Spleen (tissue), 11 donors: Measurements from ENCODE around the gene SOX13. TPM values are rescaled to one million over a fixed set of nuclear protein-coding genes. Genes with fewer than 3 reads are reported as not detected.
A peak's percentile ranks its signal among the peaks of the same experiment; 100 is the strongest.

ENCODE experiments used
- DNase-seq: peaks from one replicate; pipeline ENCODE4 v3.0.0-alpha.2; 2020
- H3K27ac ChIP-seq, 8 donors: fragments of 200-600 bp; sonication (generic) in 7 of 8; 1 replicate in 4 of 8; 2 replicates in 4 of 8; pipeline versions ENCODE4 v1.5.0 to v1.8.0; 2016 to 2021; ENCODE audit warnings: inconsistent platforms in 4 of 8, mild to moderate bottlenecking in 4 of 8, moderate library complexity in 1 of 8
- H3K27me3 ChIP-seq, 7 donors: fragments of 200-600 bp; sonication (generic) in 6 of 7; replicated peaks in 1 of 7; 1 replicate in 4 of 7; 2 replicates in 3 of 7; pipeline versions ENCODE4 v1.5.0 to v1.8.0; 2016 to 2021; ENCODE audit warnings: inconsistent platforms in 3 of 7, mild to moderate bottlenecking in 1 of 7
- H3K36me3 ChIP-seq, 6 donors: fragments of 200-600 bp; sonication (generic) in 5 of 6; 1 replicate in 4 of 6; 2 replicates in 2 of 6; pipeline versions ENCODE4 v1.5.0 to v1.8.0; 2016 to 2021; ENCODE audit warnings: inconsistent platforms in 2 of 6
- H3K4me1 ChIP-seq, 6 donors: fragments of 200-600 bp; sonication (generic) in 5 of 6; 1 replicate in 3 of 6; 2 replicates in 3 of 6; pipeline versions ENCODE4 v1.5.0 to v1.8.0; 2016 to 2021; ENCODE audit warnings: inconsistent platforms in 3 of 6
- H3K4me3 ChIP-seq, 8 donors: fragments of 200-600 bp; sonication (generic) in 7 of 8; 1 replicate in 4 of 8; 2 replicates in 4 of 8; pipeline versions ENCODE4 v1.5.0 to v1.8.0; 2016 to 2021; ENCODE audit warnings: inconsistent platforms in 4 of 8, mild to moderate bottlenecking in 4 of 8, moderate library complexity in 2 of 8
- H3K9me3 ChIP-seq, 8 donors: fragments of 200-600 bp; sonication (generic) in 7 of 8; 1 replicate in 4 of 8; 2 replicates in 4 of 8; pipeline versions ENCODE4 v1.5.0 to v1.8.0; 2016 to 2021; ENCODE audit warnings: inconsistent platforms in 4 of 8
- CTCF ChIP-seq, 11 experiments: fragments of 200-600 bp in 7 of 11; fragments of 450-650 bp in 4 of 11; sonication (generic) in 4 of 11; IDR thresholded peaks in 8 of 11; conservative IDR thresholded peaks in 3 of 11; 1 replicate in 7 of 11; 2 replicates in 4 of 11; pipeline versions ENCODE4 v1.4.0 to v1.8.0; 2016 to 2021; ENCODE audit warnings: antibody characterized with exemption in 11 of 11, inconsistent platforms in 4 of 11, mild to moderate bottlenecking in 1 of 11
- POLR2A ChIP-seq, 3 donors: fragments of 450-650 bp; IDR thresholded peaks; one replicate each; pipeline ENCODE4 v1.5.1; 2017; ENCODE audit warnings: antibody characterized with exemption in 3 of 3, mild to moderate bottlenecking in 1 of 3
- POLR2AphosphoS5 ChIP-seq, 3 donors: sonication (generic); formaldehyde crosslinking; IDR thresholded peaks; one replicate each; pipeline ENCODE4 v1.5.1; 2017; ENCODE audit warnings: antibody characterized with exemption in 3 of 3
- WGBS, 5 donors: extraction: QIAGEN DNeasy Blood & Tissue Kit in 3 of 5; methylation state at CpG; one replicate each; pipeline versions ENCODE4 v1.1.5 to v1.1.7; 2013 to 2018; 5-methylcytosine and 5-hydroxymethylcytosine counted together
- intact Hi-C: fragments of 100-400 bp; cut with DNase I; formaldehyde crosslinking; loops from one replicate; pipeline ENCODE4 v1.15.0; 2023; ENCODE audit warnings: low total_unique reads
- polyA plus RNA-seq, 3 donors: library from polyadenylated mRNA; stranded (reverse); fragments of 200-250 nt; gene quantifications; one replicate each; pipeline ENCODE4 v1.2.1, GENCODE V29; 2013
- total RNA-seq, 7 donors: library from RNA; depleted of rRNA in 3 of 7; stranded (reverse); fragments of >200 nt in 3 of 7; fragmentation: NEBNext Ultra II Directional in 4 of 7; extraction: Animal tissue kit (Norgen Biotek cat#: 25700) in 4 of 7; gene quantifications; one replicate each; pipeline versions ENCODE4 v1.1.0 to v1.2.1, GENCODE V29; 2016 to 2021
- donor health status: healthy with polysubstance abuse.
- donor health status: DM: no; HTN: no; CAD: no; lungs with moderate emphysema.
- donor health status: DM: no; HTN: no; CAD: no.
- donor health status: Bipolar disorder and iron deficiency.
- donor health status: healthy.
- donor health status: DM: no; HTN: no; CAD: no.
- donor health status: DM: yes; HTN: yes; CAD: no.

Gene SOX13
- total and polyA plus RNA-seq, 10 donors = 2.0 to 28.7 (median 18.0) TPM

- Histone ChIP-seq H3K9me3 (no peaks in the 10 kb centered on the region), H3K36me3 (peaks cover 0 to 15% (median 0%) of the 10 kb centered on the region in 6 donors), H3K27me3 (no peaks in the 10 kb centered on the region), H3K27ac (no peak overlapping the region), H3K4me1 (no peaks in the 10 kb centered on the region), H3K4me3 (no peak overlapping the region)
- 73 to 82% (median 76%) methylated on average over 14 of the region's 14 CpGs for WGBS, 5 donors
- TF ChIP-seq POLR2A (IDR thresholded peaks at IDR 0.05) (no peak), CTCF (IDR thresholded peaks at IDR 0.05 in 8 of 11, conservative IDR thresholded peaks at IDR 0.05 in 3 of 11) (no peak), POLR2AphosphoS5 (IDR thresholded peaks at IDR 0.05) (no peak)
- DNase-seq = no peak
- intact Hi-C loops = no loop called here
These were observed 70.5 kb downstream of the SOX13 start for GRCh38 chr1:204143276-204144041.

- Histone ChIP-seq H3K36me3 (peaks cover 0 to 9% (median 0%) of the 10 kb centered on the region in 6 donors), H3K27ac (no peak overlapping the region), H3K4me1 (no peaks in the 10 kb centered on the region), H3K9me3 (no peaks in the 10 kb centered on the region), H3K4me3 (no peak overlapping the region), H3K27me3 (peaks cover 0 to under 1% (median 0%) of the 10 kb centered on the region in 7 donors)
- TF ChIP-seq POLR2AphosphoS5 (IDR thresholded peaks at IDR 0.05) (no peak), CTCF (IDR thresholded peaks at IDR 0.05 in 8 of 11, conservative IDR thresholded peaks at IDR 0.05 in 3 of 11) (no peak), POLR2A (IDR thresholded peaks at IDR 0.05) (no peak)
- no peak for DNase-seq
- WGBS, 5 donors = 40 to 72% (median 59%) methylated on average over 4 of the region's 4 CpGs
- intact Hi-C loops = no loop called here
These were observed 72.2 kb downstream of the SOX13 start for GRCh38 chr1:204145033-204145504.

DNA sequence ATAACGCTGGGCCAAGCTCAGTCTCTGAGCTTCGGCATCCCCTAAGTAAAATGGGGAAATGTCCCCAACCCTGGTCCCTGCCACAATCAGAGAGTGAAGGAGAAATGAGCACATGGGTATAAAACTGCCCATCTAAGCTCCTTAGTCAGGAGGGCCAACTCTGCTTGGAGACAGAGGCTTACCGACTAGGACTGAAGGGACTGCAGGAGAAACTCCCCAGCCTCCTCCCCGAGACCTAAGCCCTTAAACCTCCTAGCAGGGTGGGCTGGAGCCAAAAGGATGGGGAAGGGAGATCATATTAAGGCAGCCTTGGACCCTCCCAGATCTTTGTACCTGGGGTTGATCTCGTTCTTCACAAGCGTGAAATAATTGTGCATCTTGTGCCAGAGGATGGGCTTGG lies 73.4 kb downstream of the SOX13 start:
- TF ChIP-seq CTCF (IDR thresholded peaks at IDR 0.05 in 8 of 11, conservative IDR thresholded peaks at IDR 0.05 in 3 of 11) = no peak
- TF ChIP-seq POLR2A (IDR thresholded peaks at IDR 0.05) = no peak
- TF ChIP-seq POLR2AphosphoS5 (IDR thresholded peaks at IDR 0.05) = no peak
- H3K9me3 ChIP-seq = no peaks in the 10 kb centered on the region
- H3K4me3 ChIP-seq = no peak overlapping the region
- H3K36me3 ChIP-seq = peaks cover 0 to 7% (median 0%) of the 10 kb centered on the region in 6 donors
- no peak overlapping the region for H3K27ac ChIP-seq
- intact Hi-C loops = no loop called here
- DNase-seq = no peak
- peaks cover 0 to 13% (median 4%) of the 10 kb centered on the region in 7 donors for H3K27me3 ChIP-seq
- peaks cover 3 to 8% (median 5%) of the 10 kb centered on the region in 6 donors for H3K4me1 ChIP-seq
- WGBS, 5 donors = 80 to 96% (median 85%) methylated on average over 4 to 6 of the region's 6 CpGs

DNA sequence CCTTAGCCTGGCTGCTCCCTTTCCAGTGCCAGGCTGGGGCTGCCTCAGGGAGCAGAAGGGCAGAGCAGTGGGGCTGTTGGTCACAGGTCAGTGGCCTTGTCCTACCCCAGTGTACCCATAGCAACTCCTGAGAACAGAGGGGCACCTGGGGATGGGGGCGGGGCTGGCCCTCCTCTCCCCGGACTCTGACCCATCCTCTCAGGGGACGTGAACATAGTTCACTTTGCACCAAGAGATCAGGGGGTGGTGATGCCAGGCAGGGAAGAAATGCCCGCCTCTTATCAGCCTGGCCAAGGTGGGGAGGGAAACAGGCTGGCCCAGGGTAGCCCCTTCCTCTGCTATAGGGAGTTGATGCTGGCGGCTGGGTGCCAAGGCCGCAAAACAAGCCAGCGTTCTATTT lies 74.0 kb downstream of the SOX13 start:
- Histone ChIP-seq H3K27ac (no peak overlapping the region), H3K4me1 (peaks cover 4 to 12% (median 9%) of the 10 kb centered on the region in 6 donors), H3K36me3 (peaks cover 0 to 7% (median 0%) of the 10 kb centered on the region in 6 donors), H3K9me3 (no peaks in the 10 kb centered on the region), H3K27me3 (peaks cover 0 to 20% (median 8%) of the 10 kb centered on the region in 7 donors), H3K4me3 (no peak overlapping the region)
- intact Hi-C loops = no loop called here
- TF ChIP-seq CTCF (IDR thresholded peaks at IDR 0.05 in 8 of 11, conservative IDR thresholded peaks at IDR 0.05 in 3 of 11) = no peak
- no peak for TF ChIP-seq POLR2A (IDR thresholded peaks at IDR 0.05)
- DNase-seq = peak; percentile 51
- 76 to 88% (median 83%) methylated on average over 4 to 7 of the region's 7 CpGs for WGBS, 5 donors
